HCT116 (cell line): Measurements from ENCODE around the gene FAM111A. TPM values are rescaled to one million over a fixed set of nuclear protein-coding genes. Genes with fewer than 3 reads are reported as not detected.

Experiments used
- ATAC-seq: fragments of 200-7000 bp; cut with Tn5 transposase; 2 replicates; pipeline ENCODE4 v1.9.1; 2020; ENCODE audit warnings: mild to moderate bottlenecking, moderate library complexity
- BruUV-seq: library from RNA; stranded (reverse); fragments of 400-500 nt; replicated peaks from 2 replicates; lab custom pipeline; 2021; lab: Mats Ljungman, UMichigan
- CTCF ChIA-PET: fragments of 300-600 bp; sonication (Branson Sonifier 250); formaldehyde crosslinking; loops from one replicate; lab custom pipeline; 2021; ENCODE audit warnings: antibody characterized with exemption; lab: Charles Lee
- POLR2A ChIA-PET: fragments of 300-600, 350-600 bp; sonication (Branson Sonifier 250); formaldehyde crosslinking; loops from one replicate; lab custom pipeline; 2021; ENCODE audit warnings: antibody characterized with exemption; lab: Charles Lee
- RAD21 ChIA-PET, 2 experiments: fragments of 300-600 bp; sonication (Branson Sonifier 250); formaldehyde crosslinking; loops; one replicate each; lab custom pipeline; 2023; ENCODE audit warnings: low total read pairs in 2 of 2; ENCODE audit not compliant: uncharacterized antibody in 2 of 2, unreplicated experiment in 2 of 2, low non-redundant PET in 1 of 2; lab: Charles Lee
- DNase-seq: peaks from one replicate; pipeline ENCODE4 v3.0.0-alpha.2; 2010; ENCODE audit warnings: low read depth, low spot score
- H2AFZ ChIP-seq: fragments of 200-600 bp; shearing (Covaris generic), sonication (generic); 2 replicates; pipeline ENCODE4 v1.6.1; 2017; ENCODE audit warnings: low read depth, mixed run types, mixed read lengths, antibody characterized with exemption, low read length; ENCODE audit not compliant: poor library complexity, severe bottlenecking
- H3K27ac ChIP-seq: 2 replicates; pipeline ENCODE4 v1.5.1; 2012; ENCODE audit warnings: low read depth, low read length
- H3K27me3 ChIP-seq: fragments of 200-600 bp; sonication (generic); 2 replicates; pipeline ENCODE4 v1.6.1; 2016; ENCODE audit warnings: mixed run types, low read length, mixed read lengths; ENCODE audit not compliant: insufficient read depth
- H3K36me3 ChIP-seq, 2 experiments: fragments of 200-500 bp in 1 of 2; fragments of 200-600 bp in 1 of 2; sonication (Bioruptor generic) in 1 of 2; sonication (generic) in 1 of 2; 2 replicates each; pipeline versions ENCODE4 v1.5.1 to v1.6.1; 2014 to 2016; ENCODE audit warnings: low read length in 2 of 2, inconsistent platforms in 1 of 2, mixed read lengths in 1 of 2, mixed run types in 1 of 2; ENCODE audit not compliant: insufficient read depth in 2 of 2, control insufficient read depth in 1 of 2
- H3K4me1 ChIP-seq, 2 experiments: fragments of 200-600 bp in 1 of 2; sonication (generic) in 1 of 2; 2 replicates each; pipeline versions ENCODE4 v1.5.1 to v1.6.1; 2012 to 2017; ENCODE audit warnings: low read length in 2 of 2, inconsistent platforms in 1 of 2, mild to moderate bottlenecking in 1 of 2, mixed read lengths in 1 of 2, mixed run types in 1 of 2, moderate library complexity in 1 of 2; ENCODE audit not compliant: insufficient read depth in 2 of 2, control insufficient read depth in 1 of 2
- H3K4me2 ChIP-seq: fragments of 200-600 bp; sonication (generic); 2 replicates; pipeline ENCODE4 v1.6.1; 2017; ENCODE audit warnings: mixed run types, low read length, mixed read lengths
- H3K4me3 ChIP-seq, 2 experiments: fragments of 200-600 bp in 1 of 2; sonication (generic) in 1 of 2; replicated peaks in 1 of 2; 2 replicates each; pipeline ENCODE4 v1.5.1; 2011 to 2016; ENCODE audit warnings: low read length in 2 of 2, control low read depth in 1 of 2, low read depth in 1 of 2, mild to moderate bottlenecking in 1 of 2, mixed read lengths in 1 of 2, mixed run types in 1 of 2
- H3K79me2 ChIP-seq: fragments of 200-600 bp; sonication (generic); 2 replicates; pipeline ENCODE4 v1.6.1; 2017; ENCODE audit warnings: mild to moderate bottlenecking, mixed run types, low read length, moderate library complexity, mixed read lengths; ENCODE audit not compliant: insufficient read depth
- H3K9ac ChIP-seq: fragments of 200-600 bp; sonication (generic); 2 replicates; pipeline ENCODE4 v1.6.1; 2016; ENCODE audit warnings: low read length, mixed read lengths
- H3K9me2 ChIP-seq: fragments of 200-600 bp; sonication (generic), shearing (Covaris generic); 2 replicates; pipeline ENCODE4 v1.6.1; 2017; ENCODE audit warnings: mixed run types, mild to moderate bottlenecking, moderate library complexity; ENCODE audit not compliant: insufficient read depth
- H3K9me3 ChIP-seq, 2 experiments: fragments of 200-500 bp in 1 of 2; fragments of 200-600 bp in 1 of 2; sonication (Bioruptor generic) in 1 of 2; sonication (generic) in 1 of 2; 2 replicates each; pipeline ENCODE4 v1.6.1; 2014 to 2017; ENCODE audit warnings: low read length in 2 of 2, mixed read lengths in 2 of 2, inconsistent platforms in 1 of 2, low read depth in 1 of 2, mild to moderate bottlenecking in 1 of 2, mixed run types in 1 of 2, moderate library complexity in 1 of 2; ENCODE audit not compliant: control insufficient read depth in 1 of 2, insufficient read depth in 1 of 2
- H4K20me1 ChIP-seq: fragments of 200-600 bp; sonication (generic), shearing (Covaris generic); 2 replicates; pipeline ENCODE4 v1.6.1; 2017; ENCODE audit warnings: mixed run types, mild to moderate bottlenecking, moderate library complexity; ENCODE audit not compliant: insufficient read depth
- CBX3 ChIP-seq: IDR thresholded peaks from 2 replicates; pipeline ENCODE4 v1.6.1; 2012; ENCODE audit warnings: low read depth
- EZH2phosphoT487 ChIP-seq: fragments of 200-600 bp; IDR thresholded peaks from 2 replicates; pipeline ENCODE4 v1.6.1; 2018; ENCODE audit warnings: antibody characterized with exemption, borderline replicate concordance
- FOSL1 ChIP-seq: IDR thresholded peaks from 2 replicates; pipeline ENCODE4 v1.6.1; 2012; ENCODE audit warnings: low read depth
- POLR2A ChIP-seq: IDR thresholded peaks from 2 replicates; pipeline ENCODE4 v1.7.0; 2011; ENCODE audit warnings: borderline replicate concordance; ENCODE audit not compliant: insufficient read depth, insufficient read length; ENCODE audit errors: extremely low read depth
- RAD21 ChIP-seq: IDR thresholded peaks from 2 replicates; pipeline ENCODE4 v1.6.1; 2012; ENCODE audit warnings: low read depth, mild to moderate bottlenecking
- SIN3A ChIP-seq: IDR thresholded peaks from 2 replicates; pipeline ENCODE4 v1.6.1; 2012; ENCODE audit warnings: low read depth
- SP1 ChIP-seq: IDR thresholded peaks from 2 replicates; pipeline ENCODE4 v1.6.1; 2012; ENCODE audit warnings: low read depth
- YY1 ChIP-seq: IDR thresholded peaks from 2 replicates; pipeline ENCODE4 v1.6.1; 2011; ENCODE audit warnings: low read length, low read depth, moderate library complexity, mild to moderate bottlenecking; ENCODE audit not compliant: insufficient replicate concordance; ENCODE audit errors: extremely low read depth
- ZFX ChIP-seq: fragments of 450-650 bp; IDR thresholded peaks from 2 replicates; pipeline ENCODE4 v1.6.1; 2017
- intact Hi-C: fragments of 100-400 bp; cut with micrococcal nuclease; formaldehyde crosslinking; loops from 2 replicates; pipeline ENCODE4 v1.10.0; 2022
- total RNA-seq: library from RNA; stranded (reverse); gene quantifications from one replicate; pipeline ENCODE4 v1.2.1, GENCODE V29; 2021; ENCODE audit not compliant: unreplicated experiment
- TF ChIP-seq, protein P1 (sequence below): IDR thresholded peaks from 2 replicates; pipeline ENCODE4 v1.6.1; 2012

FAM111A gene
- total RNA-seq, 1 experiment from 2014 or later, result 30.3 TPM

GRCh38 chr11:59188954-59189353 is 46.3 kb downstream of the FAM111A start (continued):
- TF ChIP-seq SIN3A (no peak), RAD21 (no peak), EZH2phosphoT487 (no peak), CBX3 (no peak)

- Histone ChIP-seq H2AFZ (no peak overlapping the region), H3K36me3 (0 out of 4 replicates have a peak, but pooled peaks cover 0 to 2% of the 10 kb centered on the region in 2 experiments), H3K9ac (no peak overlapping the region), H4K20me1 (no peaks in the 10 kb centered on the region), H3K4me2 (no peak overlapping the region), H3K79me2 (no peaks in the 10 kb centered on the region), H3K9me3 (no peaks in the 10 kb centered on the region), H3K4me1 (peaks cover 13 to 20% of the 10 kb centered on the region in 2 experiments; a peak in 3 of 4 replicates), H3K4me3 (no peak overlapping the region), H3K27ac (no peak overlapping the region), H3K9me2 (no peaks in the 10 kb centered on the region), H3K27me3 (no peaks in the 10 kb centered on the region)
- no peak for TF ChIP-seq POLR2A
- TF ChIP-seq, protein P1, sequence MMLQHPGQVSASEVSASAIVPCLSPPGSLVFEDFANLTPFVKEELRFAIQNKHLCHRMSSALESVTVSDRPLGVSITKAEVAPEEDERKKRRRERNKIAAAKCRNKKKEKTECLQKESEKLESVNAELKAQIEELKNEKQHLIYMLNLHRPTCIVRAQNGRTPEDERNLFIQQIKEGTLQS, result no peak
- no peak for TF ChIP-seq RAD21
- no peak for TF ChIP-seq ZFX
- TF ChIP-seq FOSL1, result no peak
- TF ChIP-seq SP1, result no peak
- no peak for TF ChIP-seq YY1
- ChIA-PET POLR2A (no interaction called here), CTCF (interaction anchor here (1.0 kb wide), 1 partner anchor 18 kb away, joined by 6 read pairs; the partner anchor contains the start of gene DTX4), RAD21 (interaction anchor here in 1 of 2 experiments (0.6 kb wide), 1 partner anchor 16 kb away, joined by 3 read pairs; no protein-coding TSS in a partner anchor)
- no peak for DNase-seq
- no peak for ATAC-seq
- no TSS peak for BruUV-seq
- intact Hi-C loops, result no loop called here
Measured at GRCh38 chr11:59189986-59190385, 47.3 kb downstream of the FAM111A start.
